Activated naive CD8-positive, alpha-beta T cell (primary cell): ENCODE measurements around the gene PAFAH1B2.

Source experiments
- H3K27ac Mint-ChIP-seq: one replicate; pipeline ENCODE4 v1.8.0; 2021; ENCODE audit warnings: mixed read lengths
- H3K27me3 Mint-ChIP-seq: one replicate; pipeline ENCODE4 v1.8.0; 2021; ENCODE audit warnings: mixed read lengths
- H3K36me3 Mint-ChIP-seq: one replicate; pipeline ENCODE4 v1.8.0; 2021; ENCODE audit warnings: mixed read lengths
- H3K4me1 Mint-ChIP-seq: one replicate; pipeline ENCODE4 v1.8.0; 2021; ENCODE audit warnings: low read depth, mixed read lengths
- H3K4me3 Mint-ChIP-seq: one replicate; pipeline ENCODE4 v1.8.0; 2021; ENCODE audit warnings: mild to moderate bottlenecking, mixed read lengths
- H3K9me3 Mint-ChIP-seq: one replicate; pipeline ENCODE4 v1.8.0; 2021; ENCODE audit warnings: low read depth, mixed read lengths

The PAFAH1B2 gene

GRCh38 chr11:117145393-117145761, 1.3 kb downstream of the PAFAH1B2 start:
- H3K4me1 Mint-ChIP-seq, result peaks cover 54% of the 10 kb centered on the region
- H3K9me3 Mint-ChIP-seq, result no peaks in the 10 kb centered on the region
- H3K36me3 Mint-ChIP-seq, result peaks cover 2% of the 10 kb centered on the region
- H3K4me3 Mint-ChIP-seq, result peak overlapping the region; percentile 100
- H3K27me3 Mint-ChIP-seq, result no peaks in the 10 kb centered on the region
- H3K27ac Mint-ChIP-seq, result peak overlapping the region; percentile 92

- no peak overlapping the region for H3K27ac Mint-ChIP-seq
- peaks cover 60% of the 10 kb centered on the region for H3K4me1 Mint-ChIP-seq
Measured at GRCh38 chr11:117146521-117146920, 2.4 kb downstream of the PAFAH1B2 start.

GRCh38 chr11:117152066-117152465, 8.0 kb downstream of the PAFAH1B2 start:
- peaks cover 50% of the 10 kb centered on the region for H3K4me1 Mint-ChIP-seq
- no peak overlapping the region for H3K27ac Mint-ChIP-seq
- no peaks in the 10 kb centered on the region for H3K36me3 Mint-ChIP-seq
- no peaks in the 10 kb centered on the region for H3K27me3 Mint-ChIP-seq
- H3K9me3 Mint-ChIP-seq, result no peaks in the 10 kb centered on the region
- H3K4me3 Mint-ChIP-seq, result no peak overlapping the region

More at GRCh38 chr11:117146521-117146920, 2.4 kb downstream of the PAFAH1B2 start:
- peaks cover 2% of the 10 kb centered on the region for H3K36me3 Mint-ChIP-seq
- H3K9me3 Mint-ChIP-seq, result no peaks in the 10 kb centered on the region
- no peaks in the 10 kb centered on the region for H3K27me3 Mint-ChIP-seq
- H3K4me3 Mint-ChIP-seq, result peak overlapping the region; percentile 100

GRCh38 chr11:117154468-117154867, 10.4 kb downstream of the PAFAH1B2 start:
- H3K9me3 Mint-ChIP-seq, result no peaks in the 10 kb centered on the region
- no peak overlapping the region for H3K27ac Mint-ChIP-seq
- peaks cover 47% of the 10 kb centered on the region for H3K4me1 Mint-ChIP-seq
- H3K36me3 Mint-ChIP-seq, result no peaks in the 10 kb centered on the region
- no peaks in the 10 kb centered on the region for H3K27me3 Mint-ChIP-seq
- H3K4me3 Mint-ChIP-seq, result no peak overlapping the region

GRCh38 chr11:117157507-117157906, 13.4 kb downstream of the PAFAH1B2 start:
- Mint-ChIP-seq H3K27ac (peak overlapping the region; percentile 2), H3K27me3 (no peaks in the 10 kb centered on the region), H3K4me3 (no peak overlapping the region), H3K36me3 (peaks cover 2% of the 10 kb centered on the region), H3K4me1 (peaks cover 30% of the 10 kb centered on the region), H3K9me3 (no peaks in the 10 kb centered on the region)

GRCh38 chr11:117159892-117160291, 15.8 kb downstream of the PAFAH1B2 start:
- no peaks in the 10 kb centered on the region for H3K9me3 Mint-ChIP-seq
- peaks cover 26% of the 10 kb centered on the region for H3K4me1 Mint-ChIP-seq
- H3K27me3 Mint-ChIP-seq, result no peaks in the 10 kb centered on the region
- H3K27ac Mint-ChIP-seq, result peak overlapping the region; percentile 58
- no peak overlapping the region for H3K4me3 Mint-ChIP-seq
- H3K36me3 Mint-ChIP-seq, result peaks cover 2% of the 10 kb centered on the region

GRCh38 chr11:117160826-117161225, 16.7 kb downstream of the PAFAH1B2 start:
- no peak overlapping the region for H3K4me3 Mint-ChIP-seq
- no peaks in the 10 kb centered on the region for H3K9me3 Mint-ChIP-seq
- H3K4me1 Mint-ChIP-seq, result peaks cover 23% of the 10 kb centered on the region
- peaks cover 4% of the 10 kb centered on the region for H3K36me3 Mint-ChIP-seq
- H3K27me3 Mint-ChIP-seq, result no peaks in the 10 kb centered on the region
- peak overlapping the region; percentile 68 for H3K27ac Mint-ChIP-seq

GRCh38 chr11:117166491-117166890, 22.4 kb downstream of the PAFAH1B2 start:
- Mint-ChIP-seq H3K4me1 (no peaks in the 10 kb centered on the region), H3K9me3 (no peaks in the 10 kb centered on the region), H3K4me3 (no peak overlapping the region), H3K27me3 (no peaks in the 10 kb centered on the region), H3K36me3 (peaks cover 4% of the 10 kb centered on the region), H3K27ac (no peak overlapping the region)

GRCh38 chr11:117169736-117170135, 25.6 kb downstream of the PAFAH1B2 start:
- peaks cover 4% of the 10 kb centered on the region for H3K36me3 Mint-ChIP-seq
- no peak overlapping the region for H3K27ac Mint-ChIP-seq
- no peak overlapping the region for H3K4me3 Mint-ChIP-seq
- no peaks in the 10 kb centered on the region for H3K27me3 Mint-ChIP-seq
- peaks cover 4% of the 10 kb centered on the region for H3K4me1 Mint-ChIP-seq
- no peaks in the 10 kb centered on the region for H3K9me3 Mint-ChIP-seq

GRCh38 chr11:117170210-117170609, 26.1 kb downstream of the PAFAH1B2 start:
- Mint-ChIP-seq H3K4me3 (no peak overlapping the region), H3K27me3 (no peaks in the 10 kb centered on the region), H3K4me1 (peaks cover 4% of the 10 kb centered on the region), H3K9me3 (no peaks in the 10 kb centered on the region), H3K36me3 (peaks cover 4% of the 10 kb centered on the region), H3K27ac (no peak overlapping the region)

GRCh38 chr11:117171007-117171403, 26.9 kb downstream of the PAFAH1B2 start:
- Mint-ChIP-seq H3K9me3 (no peaks in the 10 kb centered on the region), H3K27ac (peak overlapping the region; percentile 50), H3K27me3 (no peaks in the 10 kb centered on the region), H3K4me1 (peaks cover 4% of the 10 kb centered on the region), H3K4me3 (no peak overlapping the region), H3K36me3 (peaks cover 2% of the 10 kb centered on the region)

GRCh38 chr11:117171404-117172061, 27.4 kb downstream of the PAFAH1B2 start:
- Mint-ChIP-seq H3K4me1 (peaks cover 4% of the 10 kb centered on the region), H3K27me3 (no peaks in the 10 kb centered on the region), H3K36me3 (peaks cover 2% of the 10 kb centered on the region), H3K9me3 (no peaks in the 10 kb centered on the region), H3K27ac (peak overlapping the region; percentile 50), H3K4me3 (no peak overlapping the region)

- peak overlapping the region; percentile 80 for H3K27ac Mint-ChIP-seq
- H3K36me3 Mint-ChIP-seq, result peaks cover 2% of the 10 kb centered on the region
- H3K4me1 Mint-ChIP-seq, result peaks cover 7% of the 10 kb centered on the region
- no peaks in the 10 kb centered on the region for H3K27me3 Mint-ChIP-seq
- H3K4me3 Mint-ChIP-seq, result no peak overlapping the region
- no peaks in the 10 kb centered on the region for H3K9me3 Mint-ChIP-seq
Measured at GRCh38 chr11:117172724-117173421, 28.8 kb downstream of the PAFAH1B2 start.

GRCh38 chr11:117175104-117175503, 31.0 kb downstream of the PAFAH1B2 start:
- Mint-ChIP-seq H3K4me1 (peaks cover 20% of the 10 kb centered on the region), H3K36me3 (peaks cover 2% of the 10 kb centered on the region), H3K4me3 (no peak overlapping the region), H3K9me3 (no peaks in the 10 kb centered on the region), H3K27ac (no peak overlapping the region), H3K27me3 (no peaks in the 10 kb centered on the region)

- Mint-ChIP-seq H3K9me3 (no peaks in the 10 kb centered on the region), H3K4me3 (no peak overlapping the region), H3K36me3 (peaks cover 2% of the 10 kb centered on the region), H3K27ac (no peak overlapping the region), H3K27me3 (no peaks in the 10 kb centered on the region), H3K4me1 (peaks cover 24% of the 10 kb centered on the region)
Measured at GRCh38 chr11:117175781-117176180, 31.7 kb downstream of the PAFAH1B2 start.

GRCh38 chr11:117176186-117176585, 32.1 kb downstream of the PAFAH1B2 start:
- H3K27me3 Mint-ChIP-seq, result no peaks in the 10 kb centered on the region
- H3K27ac Mint-ChIP-seq, result no peak overlapping the region
- peaks cover 28% of the 10 kb centered on the region for H3K4me1 Mint-ChIP-seq
- H3K4me3 Mint-ChIP-seq, result no peak overlapping the region
- H3K9me3 Mint-ChIP-seq, result no peaks in the 10 kb centered on the region
- H3K36me3 Mint-ChIP-seq, result peaks cover 2% of the 10 kb centered on the region
